ENCODE results near the gene UNC50.

The UNC50 gene

DNA sequence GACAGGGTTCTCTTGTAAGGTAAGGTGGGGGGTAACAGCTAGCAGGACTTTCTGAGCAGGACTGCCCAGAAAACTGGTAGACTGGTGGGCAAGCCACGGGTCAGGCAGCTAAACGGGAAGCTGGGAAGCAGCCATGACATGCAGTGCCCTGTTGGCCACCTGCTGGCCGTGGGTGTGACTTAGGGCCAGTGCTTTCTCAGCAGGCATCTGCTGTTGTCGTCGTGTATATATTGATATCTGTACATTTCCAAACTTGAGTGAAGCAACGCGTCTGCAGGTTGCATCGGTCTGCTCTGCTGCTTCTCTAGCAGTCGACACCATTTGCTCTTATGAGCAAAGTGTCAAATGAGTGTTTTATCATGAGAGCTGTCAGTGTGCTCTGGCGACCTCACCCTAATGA is 31.1 kb upstream of the UNC50 start:
- Histone ChIP-seq H3K9ac (no peak overlapping the region), H3K27ac (no peak overlapping the region), H3K4me2 (no peak overlapping the region), H3K4me3 (IDR thresholded peaks at IDR 0.05; ENCODE audit: insufficient read depth, low read depth, low read length) (no peak overlapping the region), H3K79me2 (ENCODE audit: insufficient read depth, low read depth) (no peaks in the 10 kb centered on the region), H3K27me3 (ENCODE audit: insufficient read depth, low read depth) (no peaks in the 10 kb centered on the region), H3K36me3 (ENCODE audit: insufficient read depth) (no peaks in the 10 kb centered on the region), H2AFZ (ENCODE audit: low read depth) (no peak overlapping the region), H3K4me1 (ENCODE audit: low read depth, poor library complexity, severe bottlenecking) (no peaks in the 10 kb centered on the region), H4K20me1 (ENCODE audit: insufficient read depth) (no peaks in the 10 kb centered on the region)
- TF ChIP-seq, protein P1, sequence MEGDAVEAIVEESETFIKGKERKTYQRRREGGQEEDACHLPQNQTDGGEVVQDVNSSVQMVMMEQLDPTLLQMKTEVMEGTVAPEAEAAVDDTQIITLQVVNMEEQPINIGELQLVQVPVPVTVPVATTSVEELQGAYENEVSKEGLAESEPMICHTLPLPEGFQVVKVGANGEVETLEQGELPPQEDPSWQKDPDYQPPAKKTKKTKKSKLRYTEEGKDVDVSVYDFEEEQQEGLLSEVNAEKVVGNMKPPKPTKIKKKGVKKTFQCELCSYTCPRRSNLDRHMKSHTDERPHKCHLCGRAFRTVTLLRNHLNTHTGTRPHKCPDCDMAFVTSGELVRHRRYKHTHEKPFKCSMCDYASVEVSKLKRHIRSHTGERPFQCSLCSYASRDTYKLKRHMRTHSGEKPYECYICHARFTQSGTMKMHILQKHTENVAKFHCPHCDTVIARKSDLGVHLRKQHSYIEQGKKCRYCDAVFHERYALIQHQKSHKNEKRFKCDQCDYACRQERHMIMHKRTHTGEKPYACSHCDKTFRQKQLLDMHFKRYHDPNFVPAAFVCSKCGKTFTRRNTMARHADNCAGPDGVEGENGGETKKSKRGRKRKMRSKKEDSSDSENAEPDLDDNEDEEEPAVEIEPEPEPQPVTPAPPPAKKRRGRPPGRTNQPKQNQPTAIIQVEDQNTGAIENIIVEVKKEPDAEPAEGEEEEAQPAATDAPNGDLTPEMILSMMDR (conservative IDR thresholded peaks at IDR 0.05; ENCODE audit: low read depth, low read length): no peak

DNA sequence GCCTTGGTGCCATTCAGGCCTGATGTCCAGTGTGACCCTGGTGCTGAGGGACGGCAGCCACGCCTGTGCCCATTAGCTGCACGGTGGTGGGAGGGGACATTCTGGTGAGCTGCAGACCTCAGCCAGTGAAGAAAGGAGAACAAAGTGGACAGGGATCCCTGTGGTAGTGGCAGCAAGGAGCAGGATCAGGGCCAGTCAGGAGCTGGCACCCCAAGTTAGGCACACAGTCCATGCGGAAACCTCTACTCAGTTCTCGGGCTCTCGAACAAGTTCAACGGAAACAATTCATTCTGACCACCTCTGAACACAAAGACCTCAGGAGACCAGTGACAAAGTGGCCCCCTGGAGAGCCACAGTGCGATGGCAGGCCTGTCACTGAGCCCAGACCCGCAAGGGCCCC is 30.2 kb upstream of the UNC50 start:
- Histone ChIP-seq H4K20me1 (ENCODE audit: insufficient read depth) (no peaks in the 10 kb centered on the region), H3K4me1 (ENCODE audit: low read depth, poor library complexity, severe bottlenecking) (no peaks in the 10 kb centered on the region), H3K9ac (no peak overlapping the region), H3K36me3 (ENCODE audit: insufficient read depth) (no peaks in the 10 kb centered on the region), H3K27ac (no peak overlapping the region), H3K27me3 (ENCODE audit: insufficient read depth, low read depth) (no peaks in the 10 kb centered on the region), H3K79me2 (ENCODE audit: insufficient read depth, low read depth) (no peaks in the 10 kb centered on the region), H2AFZ (ENCODE audit: low read depth) (no peak overlapping the region), H3K4me2 (no peak overlapping the region), H3K4me3 (IDR thresholded peaks at IDR 0.05; ENCODE audit: insufficient read depth, low read depth, low read length) (no peak overlapping the region)
- TF ChIP-seq, protein P1 (conservative IDR thresholded peaks at IDR 0.05; ENCODE audit: low read depth, low read length): no peak

- H3K9ac ChIP-seq: no peak overlapping the region
- H4K20me1 ChIP-seq (ENCODE audit: insufficient read depth): no peaks in the 10 kb centered on the region
- no peak overlapping the region for H3K27ac ChIP-seq
- H3K4me1 ChIP-seq (ENCODE audit: low read depth, poor library complexity, severe bottlenecking): no peaks in the 10 kb centered on the region
- H3K27me3 ChIP-seq (ENCODE audit: insufficient read depth, low read depth): no peaks in the 10 kb centered on the region
- TF ChIP-seq, protein P1 (conservative IDR thresholded peaks at IDR 0.05; ENCODE audit: low read depth, low read length): no peak
- no peak overlapping the region for H3K4me3 ChIP-seq (IDR thresholded peaks at IDR 0.05; ENCODE audit: insufficient read depth, low read depth, low read length)
- H3K79me2 ChIP-seq (ENCODE audit: insufficient read depth, low read depth): no peaks in the 10 kb centered on the region
- no peak overlapping the region for H3K4me2 ChIP-seq
- H3K36me3 ChIP-seq (ENCODE audit: insufficient read depth): no peaks in the 10 kb centered on the region
- no peak overlapping the region for H2AFZ ChIP-seq (ENCODE audit: low read depth)
Observed at GRCh38 chr2:98579926-98580325, 28.5 kb upstream of the UNC50 start.

DNA sequence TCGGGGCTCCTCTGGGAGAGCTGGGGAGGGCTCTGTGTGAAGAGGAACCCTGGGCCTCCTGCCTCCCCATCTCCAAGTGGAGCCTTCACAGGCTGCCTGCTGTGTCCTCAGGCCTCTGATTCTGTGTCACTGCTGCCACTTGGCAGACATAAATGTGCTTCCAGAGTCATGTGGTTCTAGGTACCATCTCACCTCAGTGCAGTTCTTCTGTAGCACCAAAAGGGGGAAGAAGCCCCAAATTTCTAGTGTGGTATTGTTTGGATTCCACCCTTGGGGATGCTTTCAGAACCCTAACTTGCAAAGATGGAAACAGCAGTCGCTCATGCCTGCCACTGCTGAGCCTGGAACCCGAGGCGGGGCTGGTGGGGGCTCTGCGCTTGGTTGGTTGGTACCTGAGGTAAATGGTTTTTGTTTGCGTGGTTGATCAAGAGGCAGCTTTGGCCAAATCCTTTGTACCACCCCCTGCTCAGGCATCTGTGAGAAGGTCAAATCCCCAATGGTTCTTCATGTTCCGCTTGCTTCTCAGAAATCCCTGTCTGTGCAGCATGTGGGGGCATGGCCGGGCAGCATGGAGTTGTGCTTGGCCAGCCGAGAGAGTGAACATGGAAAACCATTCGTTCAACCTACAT is 27.6 kb upstream of the UNC50 start:
- H3K9ac ChIP-seq: no peak overlapping the region
- H3K36me3 ChIP-seq (ENCODE audit: insufficient read depth): no peaks in the 10 kb centered on the region
- no peaks in the 10 kb centered on the region for H3K27me3 ChIP-seq (ENCODE audit: insufficient read depth, low read depth)
- no peaks in the 10 kb centered on the region for H4K20me1 ChIP-seq (ENCODE audit: insufficient read depth)
- no peak overlapping the region for H2AFZ ChIP-seq (ENCODE audit: low read depth)
- H3K79me2 ChIP-seq (ENCODE audit: insufficient read depth, low read depth): no peaks in the 10 kb centered on the region
- no peak overlapping the region for H3K4me3 ChIP-seq (IDR thresholded peaks at IDR 0.05; ENCODE audit: insufficient read depth, low read depth, low read length)
- no peak overlapping the region for H3K4me2 ChIP-seq
- no peak overlapping the region for H3K27ac ChIP-seq
- H3K4me1 ChIP-seq (ENCODE audit: low read depth, poor library complexity, severe bottlenecking): no peaks in the 10 kb centered on the region
- TF ChIP-seq, protein P1 (conservative IDR thresholded peaks at IDR 0.05; ENCODE audit: low read depth, low read length): peak; percentile 26; the same call in 1 of the 2 replicates

All from KMS-11 (cell line).